Upper lobe of right lung (tissue), 1 donor: ENCODE measurements around the gene PCSK5. TPM values are rescaled to one million over a fixed set of nuclear protein-coding genes. Genes with fewer than 3 reads are reported as not detected.
A peak's percentile ranks its signal among the peaks of the same experiment; 100 is the strongest.

ENCODE experiments used
- ATAC-seq: fragments of 200-7000 bp; cut with Tn5 transposase; one replicate; pipeline ENCODE4 v1.9.1; 2020; ENCODE audit warnings: mild to moderate bottlenecking, moderate library complexity
- DNase-seq: peaks from one replicate; pipeline ENCODE4 v3.0.0-alpha.2; 2020
- H3K27ac ChIP-seq: fragments of 200-600 bp; one replicate; pipeline ENCODE4 v1.8.0; 2022
- H3K27me3 ChIP-seq: fragments of 200-600 bp; one replicate; pipeline ENCODE4 v1.8.0; 2022; ENCODE audit warnings: mild to moderate bottlenecking
- H3K36me3 ChIP-seq: fragments of 200-600 bp; one replicate; pipeline ENCODE4 v1.8.0; 2022
- H3K4me1 ChIP-seq: fragments of 200-600 bp; one replicate; pipeline ENCODE4 v1.8.0; 2022
- H3K4me3 ChIP-seq: fragments of 200-600 bp; one replicate; pipeline ENCODE4 v1.8.0; 2022; ENCODE audit warnings: mild to moderate bottlenecking
- H3K9me3 ChIP-seq: fragments of 200-600 bp; one replicate; pipeline ENCODE4 v1.8.0; 2022
- CTCF ChIP-seq: fragments of 200-600 bp; IDR thresholded peaks from one replicate; pipeline ENCODE4 v1.8.0; 2022; ENCODE audit warnings: antibody characterized with exemption
- intact Hi-C: fragments of 100-400 bp; cut with DNase I; formaldehyde crosslinking; loops from one replicate; pipeline ENCODE4 v1.11.0; 2022
- total RNA-seq: library from RNA; stranded (reverse); fragmentation: NEBNext Ultra II Directional; extraction: Animal tissue kit (Norgen Biotek cat#: 25700); gene quantifications from one replicate; pipeline ENCODE4 v1.2.1, GENCODE V29; 2021
- donor health status: DM: no; HTN: yes; CAD: no; lungs with severe emphysema.

PCSK5 gene
- total RNA-seq, 1 donor from 2014 or later = 18.1 TPM

GRCh38 chr9:76379494-76379893 lies 489.0 kb downstream of the PCSK5 start:
- no peak for ATAC-seq
- no peaks in the 10 kb centered on the region for H3K27me3 ChIP-seq
- no peaks in the 10 kb centered on the region for H3K9me3 ChIP-seq
- no peak overlapping the region for H3K4me3 ChIP-seq
- intact Hi-C loops = no loop called here
- peaks cover 13% of the 10 kb centered on the region for H3K4me1 ChIP-seq
- DNase-seq = no peak
- no peak for TF ChIP-seq CTCF
- no peak overlapping the region for H3K27ac ChIP-seq
- H3K36me3 ChIP-seq = peaks cover 7% of the 10 kb centered on the region

GRCh38 chr9:76390656-76391055 lies 500.2 kb downstream of the PCSK5 start:
- Histone ChIP-seq H3K36me3 (peaks cover 34% of the 10 kb centered on the region), H3K27ac (no peak overlapping the region), H3K4me1 (peaks cover 6% of the 10 kb centered on the region), H3K9me3 (no peaks in the 10 kb centered on the region), H3K4me3 (no peak overlapping the region), H3K27me3 (no peaks in the 10 kb centered on the region)
- ATAC-seq (no peak), DNase-seq (no peak)
- TF ChIP-seq CTCF = no peak
- intact Hi-C loops = no loop called here

- Histone ChIP-seq H3K9me3 (no peaks in the 10 kb centered on the region), H3K27ac (peak within 1 kb of the TSS; percentile 97), H3K4me3 (peak within 1 kb of the TSS; percentile 91), H3K4me1 (peaks cover 7% of the 10 kb centered on the region), H3K36me3 (no peaks in the 10 kb centered on the region), H3K27me3 (no peaks in the 10 kb centered on the region)
- DNase-seq (peak; percentile 93), ATAC-seq (peak; percentile 99)
- TF ChIP-seq CTCF = peak; percentile 42
- intact Hi-C loops = no loop called here
Observed at GRCh38 chr9:76394195-76394959, 503.9 kb downstream of the PCSK5 start, which contains the start of gene RFK. RFK (minus strand) TSS chr9:76394426; CDS start chr9:76394171, 255 bp downstream.

- no peak for DNase-seq
- H3K4me3 ChIP-seq = peak overlapping the region; percentile 91
- H3K4me1 ChIP-seq = peaks cover 7% of the 10 kb centered on the region
- intact Hi-C loops = no loop called here
- ATAC-seq = peak; percentile 66
- TF ChIP-seq CTCF = no peak
- no peaks in the 10 kb centered on the region for H3K9me3 ChIP-seq
- H3K36me3 ChIP-seq = no peaks in the 10 kb centered on the region
- no peaks in the 10 kb centered on the region for H3K27me3 ChIP-seq
- H3K27ac ChIP-seq = peak overlapping the region; percentile 97
Observed at GRCh38 chr9:76394960-76395252, 504.4 kb downstream of the PCSK5 start.

- Histone ChIP-seq H3K27me3 (no peaks in the 10 kb centered on the region), H3K27ac (peak overlapping the region; percentile 97), H3K4me1 (peaks cover 7% of the 10 kb centered on the region), H3K36me3 (no peaks in the 10 kb centered on the region), H3K4me3 (peak overlapping the region; percentile 91), H3K9me3 (no peaks in the 10 kb centered on the region)
- ATAC-seq (no peak), DNase-seq (no peak)
- intact Hi-C loops = no loop called here
- TF ChIP-seq CTCF = no peak
Observed at GRCh38 chr9:76395381-76395780, 504.9 kb downstream of the PCSK5 start.
